Endothelial cell (in vitro differentiated cells): ENCODE results near the gene SRSF10. TPM values are rescaled to one million over a fixed set of nuclear protein-coding genes. Genes with fewer than 3 reads are reported as not detected.
A peak's percentile ranks its signal among the peaks of the same experiment; 100 is the strongest.

Experiments
- DNase-seq: peaks from one replicate; pipeline ENCODE4 v3.0.0; 2021; ENCODE audit warnings: low spot score
- H3K27ac Mint-ChIP-seq: one replicate; pipeline ENCODE4 v1.8.0; 2021; ENCODE audit warnings: mixed read lengths, inconsistent platforms; ENCODE audit not compliant: unreplicated experiment
- H3K27me3 Mint-ChIP-seq: one replicate; pipeline ENCODE4 v1.8.0; 2021; ENCODE audit warnings: mild to moderate bottlenecking, moderate library complexity, mixed read lengths, inconsistent platforms; ENCODE audit not compliant: unreplicated experiment
- H3K36me3 Mint-ChIP-seq: one replicate; pipeline ENCODE4 v1.8.0; 2021; ENCODE audit warnings: mild to moderate bottlenecking, low read depth, mixed read lengths, inconsistent platforms; ENCODE audit not compliant: unreplicated experiment
- H3K4me1 Mint-ChIP-seq: one replicate; pipeline ENCODE4 v1.8.0; 2021; ENCODE audit warnings: mild to moderate bottlenecking, mixed read lengths, inconsistent platforms; ENCODE audit not compliant: unreplicated experiment
- H3K4me3 Mint-ChIP-seq: one replicate; pipeline ENCODE4 v1.8.0; 2021; ENCODE audit warnings: mild to moderate bottlenecking, mixed read lengths, inconsistent platforms; ENCODE audit not compliant: unreplicated experiment
- H3K9me3 Mint-ChIP-seq: one replicate; pipeline ENCODE4 v1.8.0; 2021; ENCODE audit warnings: mixed read lengths, inconsistent platforms; ENCODE audit not compliant: unreplicated experiment
- CTCF ChIP-seq: fragments of 200-600 bp; sonication (generic); IDR thresholded peaks from one replicate; pipeline ENCODE4 v1.5.0; 2021; ENCODE audit warnings: antibody characterized with exemption; ENCODE audit not compliant: unreplicated experiment
- total RNA-seq: library from RNA; stranded (reverse); fragmentation: NEBNext Ultra II Directional; extraction: Animal tissue kit (Norgen Biotek cat#: 25700); gene quantifications from one replicate; pipeline ENCODE4 v1.2.1, GENCODE V29; 2021; ENCODE audit not compliant: unreplicated experiment

Gene SRSF10
- total RNA-seq, 1 donor from 2014 or later = 101 TPM

- Mint-ChIP-seq H3K4me1 (peaks cover 18% of the 10 kb centered on the region), H3K27me3 (no peaks in the 10 kb centered on the region), H3K27ac (no peak overlapping the region), H3K36me3 (peaks cover 10% of the 10 kb centered on the region), H3K4me3 (no peak overlapping the region), H3K9me3 (no peaks in the 10 kb centered on the region)
- TF ChIP-seq CTCF = no peak
- DNase-seq = no peak
These were observed 12.3 kb downstream of the SRSF10 start for GRCh38 chr1:23967871-23968270.

GRCh38 chr1:23966973-23967493, 13.1 kb downstream of the SRSF10 start:
- no peak overlapping the region for H3K4me3 Mint-ChIP-seq
- peaks cover 10% of the 10 kb centered on the region for H3K36me3 Mint-ChIP-seq
- peaks cover 21% of the 10 kb centered on the region for H3K4me1 Mint-ChIP-seq
- DNase-seq = no peak
- H3K27me3 Mint-ChIP-seq = no peaks in the 10 kb centered on the region
- H3K9me3 Mint-ChIP-seq = no peaks in the 10 kb centered on the region
- no peak overlapping the region for H3K27ac Mint-ChIP-seq
- no peak for TF ChIP-seq CTCF

- H3K9me3 Mint-ChIP-seq = no peaks in the 10 kb centered on the region
- DNase-seq = no peak
- peak overlapping the region; percentile 89 for H3K27ac Mint-ChIP-seq
- peak overlapping the region; percentile 28 for H3K4me3 Mint-ChIP-seq
- H3K4me1 Mint-ChIP-seq = peaks cover 32% of the 10 kb centered on the region
- H3K36me3 Mint-ChIP-seq = peaks cover 11% of the 10 kb centered on the region
- no peak for TF ChIP-seq CTCF
- peaks cover 1% of the 10 kb centered on the region for H3K27me3 Mint-ChIP-seq
These were observed 15.1 kb downstream of the SRSF10 start for GRCh38 chr1:23964790-23965740.

GRCh38 chr1:23964235-23964668, 15.9 kb downstream of the SRSF10 start:
- H3K4me1 Mint-ChIP-seq = peaks cover 35% of the 10 kb centered on the region
- no peak for TF ChIP-seq CTCF
- DNase-seq = no peak
- no peaks in the 10 kb centered on the region for H3K9me3 Mint-ChIP-seq
- H3K27me3 Mint-ChIP-seq = peaks cover 2% of the 10 kb centered on the region
- peak overlapping the region; percentile 89 for H3K27ac Mint-ChIP-seq
- no peak overlapping the region for H3K4me3 Mint-ChIP-seq
- peaks cover 11% of the 10 kb centered on the region for H3K36me3 Mint-ChIP-seq
